Motor neuron (in vitro differentiated cells): ENCODE results near the gene PGAP2. TPM values are rescaled to one million over a fixed set of nuclear protein-coding genes. Genes with fewer than 3 reads are reported as not detected.
"Not testable (repeated sequence)": the region's sequence is repeated elsewhere in the genome, so short reads cannot be mapped to it uniquely, and the experiment has no call there.

Source experiments
- ATAC-seq, 8 experiments: fragments of 200-7000 bp; cut with Tn5 transposase; replicated peaks in 6 of 8; 2 replicates each; pipeline ENCODE4 v1.8.0; 2021; ENCODE audit warnings: mild to moderate bottlenecking in 8 of 8, moderate library complexity in 8 of 8
- H3K27ac ChIP-seq, 2 donors: fragments of 250-450 bp; sonication (Bioruptor Pico); 2 replicates each; pipeline ENCODE4 v1.9.0; 2021; ENCODE audit warnings: antibody characterized with exemption in 2 of 2, mild to moderate bottlenecking in 2 of 2, moderate library complexity in 1 of 2
- H3K4me1 ChIP-seq, 2 donors: fragments of 250-450 bp; sonication (Bioruptor Pico); replicated peaks in 1 of 2; 2 replicates each; pipeline ENCODE4 v1.6.1; 2021; ENCODE audit warnings: antibody characterized with exemption in 2 of 2, mild to moderate bottlenecking in 2 of 2, moderate library complexity in 1 of 2
- H3K4me3 ChIP-seq, 5 donors: fragments of 250-450 bp; sonication (Bioruptor Pico); 2 replicates each; pipeline ENCODE4 v1.9.0; 2021; ENCODE audit warnings: antibody characterized with exemption in 5 of 5, mild to moderate bottlenecking in 5 of 5, moderate library complexity in 4 of 5
- WGBS, 10 experiments: fragments of 450-650 bp; shearing (Covaris generic); methylation state at CpG; one replicate each; pipeline ENCODE4 v1.0.0; 2022; 5-methylcytosine and 5-hydroxymethylcytosine counted together
- in situ Hi-C, 9 experiments: fragments of 400-800 bp; cut with MboI; loops; one replicate each; pipeline ENCODE4 v1.15.0; 2021; ENCODE audit warnings: low sequenced_read_pairs in 9 of 9, low pct_unique_long_range_greater_than_20kb in 2 of 9; ENCODE audit not compliant: unreplicated experiment in 9 of 9
- total RNA-seq, 8 experiments: library from RNA; unstranded; fragments of 300-600 nt; gene quantifications; 2 replicates each; pipeline versions ENCODE4 v1.2.3 to v1.2.4, GENCODE V29; 2022

PGAP2 gene
- total RNA-seq, 8 experiments from 2014 or later, result 9.2 to 27.2 (median 15.0) TPM

DNA sequence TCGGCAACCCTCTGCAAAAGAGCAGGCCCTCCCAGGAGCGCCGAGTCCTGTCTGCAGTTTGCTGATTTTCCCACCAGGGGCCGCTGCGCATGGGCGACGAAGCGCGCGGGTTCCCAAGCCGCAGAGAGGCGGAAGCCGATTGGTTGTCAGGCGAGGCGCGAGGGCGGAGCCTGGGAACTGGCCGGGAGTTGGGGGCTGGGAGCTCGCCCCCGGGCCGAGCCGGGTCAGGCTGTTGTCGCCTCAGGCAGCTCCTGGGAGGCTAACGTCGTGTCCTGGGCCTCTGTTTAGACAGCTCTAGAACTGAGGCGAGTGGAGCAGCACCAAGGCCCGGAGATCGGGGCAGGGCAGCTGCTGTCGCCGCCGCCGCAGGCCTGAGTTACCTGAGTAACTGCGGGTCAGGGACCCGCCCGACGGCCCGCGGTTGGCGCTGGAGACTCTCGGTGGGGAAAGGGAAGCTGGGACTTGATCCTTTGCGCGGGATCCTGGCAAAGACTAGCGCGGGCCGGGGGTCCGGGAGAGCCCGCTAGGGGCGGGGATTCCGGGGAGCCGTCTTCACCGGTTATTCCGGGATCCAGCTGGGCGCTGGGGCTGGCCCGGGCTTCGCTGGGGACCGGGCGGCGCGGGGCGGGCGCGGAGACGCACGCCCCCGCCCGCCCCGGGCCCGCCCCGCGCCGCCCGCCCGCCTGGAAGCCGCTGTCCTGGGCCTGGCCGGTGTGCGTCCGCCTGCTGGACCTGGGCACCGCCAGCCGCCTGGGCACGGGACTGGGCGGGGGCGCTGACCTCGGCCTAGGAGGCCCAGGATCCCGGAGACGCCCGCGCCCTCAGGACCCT lies 46.8 kb downstream of the PGAP2 start, which contains the start of gene STIM1:
Gene STIM1 (plus strand): TSS at position 688 of the 831 bp plus-strand sequence. CDS start 607 bp downstream, outside the sequence.
- 0% methylated on average over 4 to 8 of the region's 87 CpGs; no CpG with 5 or more reads in 6 of the 10 experiments for WGBS, 10 experiments
- peaks cover 27 to 37% of the 10 kb centered on the region in 2 donors for H3K4me1 ChIP-seq
- peak; percentile 82 to 94 (median 92) for ATAC-seq
- H3K27ac ChIP-seq, result peak within 1 kb of the TSS; percentile 34 to 76
- peak within 1 kb of the TSS; percentile 58 to 98 (median 65) for H3K4me3 ChIP-seq
- in situ Hi-C loops, result loop anchor here in 4 of 9 experiments (10.0 to 25.0 kb wide), 3 partner anchors 207 to 232 kb away; partner anchors contain the start of gene RRM1 (in 1 of the 4)

DNA sequence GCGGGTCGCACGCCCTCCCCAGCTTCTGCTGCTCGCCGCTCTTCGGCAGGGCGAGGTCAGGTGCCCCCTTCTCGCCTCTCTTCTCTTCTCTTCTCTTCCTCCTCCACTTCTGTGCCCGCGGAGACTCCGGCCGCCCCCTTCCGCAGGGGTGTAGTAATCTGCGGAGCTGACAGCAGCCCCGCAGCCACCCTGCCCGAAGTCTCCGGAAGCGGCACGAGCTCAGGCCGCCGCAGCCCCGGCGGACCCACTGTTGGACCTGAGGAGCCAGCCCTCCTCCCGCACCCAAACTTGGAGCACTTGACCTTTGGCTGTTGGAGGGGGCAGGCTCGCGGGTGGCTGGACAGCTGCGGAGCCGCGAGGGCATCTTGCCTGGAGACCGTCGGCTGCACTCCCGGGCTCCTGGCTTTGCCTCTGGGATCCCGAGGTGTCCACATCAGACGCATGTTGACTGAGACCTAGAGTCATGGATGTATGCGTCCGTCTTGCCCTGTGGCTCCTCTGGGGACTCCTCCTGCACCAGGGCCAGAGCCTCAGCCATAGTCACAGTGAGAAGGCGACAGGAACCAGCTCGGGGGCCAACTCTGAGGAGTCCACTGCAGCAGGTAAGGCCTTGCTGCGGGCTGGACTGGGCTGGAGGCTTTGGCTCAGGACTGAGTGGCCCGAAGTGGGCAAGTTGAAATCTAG lies 47.6 kb downstream of the PGAP2 start:
- in situ Hi-C loops, result loop anchor here in 4 of 9 experiments (10.0 to 25.0 kb wide), 3 partner anchors 206 to 231 kb away; partner anchors contain the start of gene RRM1 (in 1 of the 4)

DNA sequence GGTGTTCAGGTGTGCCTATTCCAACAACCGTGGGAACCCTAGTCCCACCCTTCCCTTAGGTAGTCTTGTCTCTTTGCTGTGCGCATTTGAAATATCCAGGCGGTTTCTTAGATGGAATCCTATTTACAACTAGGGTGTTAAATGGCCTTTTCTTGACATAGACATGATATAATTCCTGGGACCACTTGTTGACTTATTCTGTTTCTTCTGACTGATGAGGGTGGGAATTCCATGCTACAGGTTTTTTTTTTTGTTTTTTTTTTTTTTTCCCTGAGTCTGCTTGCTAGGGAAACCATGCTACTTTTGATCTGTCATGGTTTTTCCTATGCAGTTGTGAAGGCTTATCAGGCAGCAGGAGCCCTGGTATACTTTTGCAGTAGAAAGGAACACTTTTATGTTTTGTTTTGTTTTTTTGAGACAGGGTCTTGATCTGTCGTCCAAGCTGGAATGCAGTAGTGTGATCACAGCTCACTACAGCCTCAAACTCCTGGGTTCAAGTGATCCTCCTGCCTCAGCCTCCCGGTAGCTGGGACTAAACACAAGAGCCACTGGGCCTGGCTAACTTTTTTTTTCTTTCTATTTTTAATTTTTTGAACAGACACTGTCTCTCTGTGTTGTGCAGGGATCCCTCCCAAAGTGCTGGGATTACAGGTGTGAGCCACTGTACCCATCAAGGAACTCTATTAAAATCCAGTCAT lies 48.6 kb downstream of the PGAP2 start:
- H3K4me1 ChIP-seq, result peaks cover 27 to 37% of the 10 kb centered on the region in 2 donors
- 33 to 100% (median 72%) methylated on average over 2 to 5 of the region's 5 CpGs; no CpG with 5 or more reads in 2 of the 10 experiments for WGBS, 10 experiments
- peak overlapping the region in 3 of 5 donors; percentile 58 to 98 (median 64) for H3K4me3 ChIP-seq
- H3K27ac ChIP-seq, result no peak overlapping the region
- ATAC-seq, result no peak
- in situ Hi-C loops, result loop anchor here in 4 of 9 experiments (10.0 to 25.0 kb wide), 3 partner anchors 205 to 230 kb away; partner anchors contain the start of gene RRM1 (in 1 of the 4)

More for the DNA sequence above, 47.6 kb downstream of the PGAP2 start:
- ATAC-seq, result peak; percentile 19 to 38 (median 26)
- 2 to 25% (median 8%) methylated on average over 1 to 12 of the region's 40 CpGs; no CpG with 5 or more reads in 4 of the 10 experiments for WGBS, 10 experiments
- Histone ChIP-seq H3K4me3 (peak overlapping the region; percentile 58 to 98 (median 65)), H3K27ac (peak overlapping the region in 1 of 2 donors; percentile 76), H3K4me1 (peaks cover 27 to 37% of the 10 kb centered on the region in 2 donors)

DNA sequence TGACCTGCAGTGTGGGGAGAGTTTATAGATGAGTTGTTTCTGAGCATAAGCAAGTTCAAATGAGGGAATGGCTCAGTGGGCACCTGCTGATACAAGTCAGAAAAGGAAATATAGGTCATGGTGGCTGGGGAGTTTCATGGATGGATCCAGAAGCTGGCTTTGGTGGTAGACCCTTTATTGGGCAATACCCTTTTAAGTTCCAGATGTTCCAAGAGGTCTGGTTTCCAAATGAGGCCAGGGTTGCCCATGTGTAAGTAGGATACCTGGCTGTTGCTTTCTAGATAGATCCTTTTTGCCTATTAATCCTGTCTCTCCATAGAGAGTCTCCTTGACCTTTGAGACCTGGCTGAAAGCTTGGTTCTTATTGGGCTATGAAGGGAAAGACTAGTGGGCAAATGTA lies 49.3 kb downstream of the PGAP2 start:
- H3K27ac ChIP-seq, result no peak overlapping the region
- in situ Hi-C loops, result loop anchor here in 4 of 9 experiments (10.0 to 25.0 kb wide), 3 partner anchors 205 to 230 kb away; partner anchors contain the start of gene RRM1 (in 1 of the 4)
- H3K4me3 ChIP-seq, result no peak overlapping the region
- ATAC-seq, result no peak
- H3K4me1 ChIP-seq, result peaks cover 27 to 37% of the 10 kb centered on the region in 2 donors

DNA sequence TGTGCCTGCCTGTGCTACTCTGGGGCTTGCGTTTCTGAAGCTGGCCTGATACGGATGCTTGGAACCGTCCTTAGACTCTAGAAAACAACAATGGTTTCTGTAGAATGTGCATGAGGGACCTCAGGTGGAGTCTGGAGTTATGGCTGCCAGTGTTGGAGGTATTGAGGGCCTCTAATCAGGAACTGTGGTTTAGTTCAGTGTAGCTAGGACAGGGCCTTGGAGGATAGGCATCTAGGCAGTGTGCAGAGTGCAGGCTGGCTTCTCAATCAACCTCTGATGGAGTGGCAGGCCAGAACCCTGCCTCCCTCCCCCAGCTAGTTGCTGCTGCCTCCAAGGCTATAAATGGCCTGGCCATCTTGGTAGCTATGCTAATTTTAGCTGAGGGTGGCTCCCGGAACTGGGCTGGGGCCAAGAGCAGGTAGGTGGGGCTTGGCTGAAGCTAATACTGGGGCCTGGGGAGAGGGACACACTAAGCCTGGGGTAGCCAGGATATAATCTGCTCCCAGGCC lies 51.1 kb downstream of the PGAP2 start:
- in situ Hi-C loops, result loop anchor here in 4 of 9 experiments (10.0 to 25.0 kb wide), 3 partner anchors 203 to 228 kb away; partner anchors contain the start of gene RRM1 (in 1 of the 4)
- 36 to 87% (median 76%) methylated on average over 1 to 3 of the region's 4 CpGs; no CpG with 5 or more reads in 6 of the 10 experiments for WGBS, 10 experiments
- no peak for ATAC-seq

DNA sequence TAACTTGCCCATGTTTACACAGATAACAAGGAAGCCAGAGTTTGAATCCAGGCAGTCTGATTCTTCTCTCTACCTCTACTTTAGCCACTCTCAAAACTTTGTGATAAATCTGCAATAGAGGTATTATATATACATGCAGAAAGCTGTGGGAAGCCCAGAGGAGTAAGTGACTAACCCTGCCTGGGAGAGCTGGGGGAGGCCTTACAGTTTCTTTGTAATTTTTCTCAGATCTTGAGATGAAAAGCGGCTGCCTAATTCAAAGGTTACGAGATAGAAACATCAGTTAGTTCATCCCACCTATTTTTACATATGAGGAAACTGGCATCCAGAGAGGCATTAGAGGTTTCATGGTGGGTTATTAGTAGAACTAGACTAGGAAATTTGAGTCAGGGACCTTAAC lies 52.0 kb downstream of the PGAP2 start:
- no peak for ATAC-seq
- H3K27ac ChIP-seq, result no peak overlapping the region
- no peak overlapping the region for H3K4me3 ChIP-seq
- H3K4me1 ChIP-seq, result peaks cover 22 to 32% of the 10 kb centered on the region in 2 donors
- WGBS, 10 experiments, result 86 to 100% (median 100%) methylated on average over 1 to 2 of the region's 2 CpGs; no CpG with 5 or more reads in 2 of the 10 experiments
- in situ Hi-C loops, result loop anchor here in 2 of 9 experiments (25.0 kb wide), 2 partner anchors 202 to 227 kb away; partner anchors contain the start of gene RRM1 (in 1 of the 2)

More for the DNA sequence above, 51.1 kb downstream of the PGAP2 start:
- Histone ChIP-seq H3K4me3 (no peak overlapping the region), H3K27ac (no peak overlapping the region), H3K4me1 (peaks cover 26 to 35% of the 10 kb centered on the region in 2 donors)

DNA sequence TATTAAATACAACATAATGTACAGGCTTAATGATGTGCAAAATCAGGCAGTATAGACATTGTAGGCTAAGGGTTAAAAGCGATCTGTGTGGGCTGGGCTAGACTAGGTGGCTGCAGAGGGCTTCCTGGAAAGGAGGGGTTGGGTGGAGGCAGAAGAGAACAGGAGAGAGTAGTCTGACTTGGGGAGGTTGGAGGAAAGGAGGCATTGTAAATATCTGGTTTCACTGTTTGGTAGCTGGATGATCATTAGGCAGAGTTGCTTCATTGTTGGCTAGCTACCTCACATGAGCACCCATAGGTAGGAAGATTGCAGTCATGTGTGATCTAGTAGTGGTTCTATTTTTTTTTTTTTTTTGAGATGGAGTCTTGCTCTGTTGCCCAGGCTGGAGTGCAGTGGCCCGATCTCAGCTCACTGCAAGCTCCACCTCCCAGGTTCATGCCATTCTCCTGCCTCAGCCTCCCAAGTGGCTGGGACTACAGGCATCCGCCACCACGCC lies 52.6 kb downstream of the PGAP2 start:
- 0 to 83% (median 60%) methylated on average over 1 of the region's 4 CpGs; no CpG with 5 or more reads in 4 of the 10 experiments for WGBS, 10 experiments

DNA sequence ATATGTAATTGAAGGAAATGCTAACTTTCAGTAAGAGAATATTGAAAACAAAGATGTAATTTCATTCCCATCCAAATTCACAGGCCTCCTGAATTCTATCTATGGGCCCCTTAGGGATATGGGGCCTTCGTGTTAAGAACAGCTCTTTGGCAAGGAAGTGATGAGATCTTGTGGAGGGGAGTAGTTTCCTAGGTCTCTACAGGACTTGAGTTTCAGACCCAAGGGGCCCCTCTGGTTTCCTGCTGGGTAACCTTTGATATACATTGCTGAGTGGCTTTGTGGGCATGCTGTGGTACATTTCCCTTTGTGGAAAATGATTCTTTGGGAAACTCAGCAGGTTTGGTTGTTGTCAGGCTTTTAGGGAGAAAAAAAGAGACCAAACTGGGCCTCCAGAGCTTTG lies 53.3 kb downstream of the PGAP2 start:
- ATAC-seq, result no peak
- no peak overlapping the region for H3K27ac ChIP-seq
- peaks cover 17 to 25% of the 10 kb centered on the region in 2 donors for H3K4me1 ChIP-seq
- 0 to 80% (median 41%) methylated on average over 1 of the region's 1 CpG; no CpG with 5 or more reads in 4 of the 10 experiments for WGBS, 10 experiments
- in situ Hi-C loops, result loop anchor here in 2 of 9 experiments (25.0 kb wide), 2 partner anchors 201 to 226 kb away; partner anchors contain the start of gene RRM1 (in 1 of the 2)
- no peak overlapping the region for H3K4me3 ChIP-seq

More for the DNA sequence above, 52.6 kb downstream of the PGAP2 start:
- in situ Hi-C loops, result loop anchor here in 2 of 9 experiments (25.0 kb wide), 2 partner anchors 201 to 226 kb away; partner anchors contain the start of gene RRM1 (in 1 of the 2)
- not testable (repeated sequence) for H3K4me3 ChIP-seq, H3K27ac ChIP-seq
- peak in 1 of 8 experiments; percentile 25 for ATAC-seq
- peaks cover 22 to 32% of the 10 kb centered on the region in 2 donors for H3K4me1 ChIP-seq

DNA sequence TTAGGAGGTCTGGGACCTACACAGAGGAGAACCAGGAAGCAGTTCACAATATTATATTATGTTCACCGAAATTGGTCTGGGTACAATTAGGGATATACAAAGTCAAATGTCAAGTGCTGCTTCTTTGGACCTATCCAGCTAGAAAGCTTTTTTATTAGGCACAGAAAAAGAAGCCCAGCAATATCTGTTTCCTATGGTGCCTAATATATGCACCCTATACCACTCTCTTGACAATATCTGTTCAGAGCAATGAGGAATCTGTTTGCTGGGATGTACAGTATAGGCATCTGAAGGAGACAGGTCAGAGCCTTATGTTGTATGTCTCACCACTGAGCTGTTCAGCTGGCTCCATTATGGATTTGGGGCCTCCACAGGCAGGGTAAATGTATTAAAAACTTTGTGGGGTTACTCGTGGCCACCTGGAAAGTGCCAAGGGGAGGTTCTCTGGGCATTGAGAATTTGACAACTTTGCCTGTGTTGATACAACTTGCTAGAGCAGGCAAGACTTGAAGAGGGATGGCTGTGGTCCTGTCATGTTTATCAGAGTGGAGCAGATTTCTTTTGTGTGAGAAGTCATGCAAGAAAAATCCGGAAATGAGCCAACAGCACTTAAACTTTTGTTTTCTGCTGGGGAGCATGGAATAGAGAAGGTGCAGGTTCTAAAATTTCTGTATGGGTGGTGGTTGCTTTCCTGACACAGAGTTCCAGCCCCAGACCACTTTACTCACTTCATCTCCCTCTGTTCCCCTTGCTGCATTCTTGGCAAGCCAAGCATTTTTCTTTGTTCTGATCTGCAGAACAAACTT lies 57.2 kb downstream of the PGAP2 start:
- no peak overlapping the region for H3K27ac ChIP-seq
- WGBS, 10 experiments, result 40 to 100% (median 79%) methylated on average over 1 to 3 of the region's 3 CpGs; no CpG with 5 or more reads in 3 of the 10 experiments
- no peaks in the 10 kb centered on the region for H3K4me1 ChIP-seq
- in situ Hi-C loops, result loop anchor here in 2 of 9 experiments (25.0 kb wide), 2 partner anchors 197 to 222 kb away; partner anchors contain the start of gene RRM1 (in 1 of the 2)
- no peak overlapping the region for H3K4me3 ChIP-seq
- peak in 2 of 8 experiments; percentile 36 to 42 for ATAC-seq

DNA sequence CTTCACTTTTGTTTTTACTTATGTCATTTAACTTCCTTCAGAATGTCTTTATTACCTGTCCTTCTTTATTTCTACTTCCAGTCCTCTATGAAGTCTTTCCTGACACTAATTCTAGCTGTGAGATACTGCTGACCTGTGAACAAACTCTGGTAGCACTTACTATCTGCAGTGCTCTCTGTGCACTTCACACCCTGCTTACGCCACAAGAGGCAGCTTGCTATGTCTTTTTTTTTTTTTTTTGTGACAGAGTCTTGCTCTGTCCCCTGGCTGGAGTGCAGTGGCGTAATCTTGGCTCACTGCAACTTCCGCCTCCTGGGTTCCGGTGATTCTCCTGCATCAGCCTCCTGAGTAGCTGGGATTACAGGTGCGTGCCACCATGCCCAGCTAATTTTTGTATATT lies 57.8 kb downstream of the PGAP2 start:
- no peaks in the 10 kb centered on the region for H3K4me1 ChIP-seq
- H3K27ac ChIP-seq, result no peak overlapping the region
- ATAC-seq, result peak in 5 of 8 experiments; percentile 39 to 50 (median 47)
- H3K4me3 ChIP-seq, result no peak overlapping the region
- in situ Hi-C loops, result loop anchor here in 2 of 9 experiments (25.0 kb wide), 2 partner anchors 196 to 221 kb away; partner anchors contain the start of gene RRM1 (in 1 of the 2)
- 53 to 100% (median 97%) methylated on average over 1 to 4 of the region's 5 CpGs for WGBS, 10 experiments

DNA sequence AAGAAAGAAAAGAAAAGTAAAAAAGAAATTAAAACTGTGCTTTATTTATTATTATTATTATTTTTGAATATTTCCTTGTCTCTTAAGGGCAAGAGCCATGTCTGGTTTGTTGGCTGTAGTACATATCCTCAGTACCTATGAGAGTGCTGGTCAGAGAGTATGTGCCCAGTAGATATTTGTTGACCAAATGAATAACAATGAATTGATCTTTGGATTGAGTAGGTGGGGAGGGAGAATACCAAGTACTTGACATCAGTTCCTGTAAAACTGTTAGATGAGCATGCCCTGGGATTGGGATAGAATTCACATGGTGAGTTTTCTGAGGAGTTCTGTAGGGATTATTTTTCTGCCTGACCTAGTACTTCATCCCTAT lies 58.5 kb downstream of the PGAP2 start:
- in situ Hi-C loops, result loop anchor here in 2 of 9 experiments (25.0 kb wide), 2 partner anchors 195 to 220 kb away; partner anchors contain the start of gene RRM1 (in 1 of the 2)
- no peak for ATAC-seq
- Histone ChIP-seq H3K4me1 (no peaks in the 10 kb centered on the region), H3K27ac (no peak overlapping the region), H3K4me3 (no peak overlapping the region)
